Smooth muscle cell (in vitro differentiated cells): ENCODE measurements around the gene AEBP1. TPM values are rescaled to one million over a fixed set of nuclear protein-coding genes. Genes with fewer than 3 reads are reported as not detected.

ENCODE experiments used
- DNase-seq: peaks from one replicate; lab custom pipeline; 2025; ENCODE audit not compliant: unreplicated experiment; lab: John Stamatoyannopoulos, UW
- H2AFZ ChIP-seq: fragments of 200-600 bp; sonication (generic); 2 replicates; pipeline ENCODE4 v1.6.0; 2016; ENCODE audit warnings: antibody characterized with exemption, low read depth, mild to moderate bottlenecking
- H3F3A ChIP-seq: fragments of 200-600 bp; sonication (generic); 2 replicates; pipeline ENCODE4 v1.6.0; 2017; ENCODE audit warnings: antibody characterized with exemption, low read depth
- H3K27ac ChIP-seq: fragments of 200-600 bp; sonication (generic); 2 replicates; pipeline ENCODE4 v1.5.1; 2016; ENCODE audit warnings: low read depth, mild to moderate bottlenecking
- H3K27me3 ChIP-seq: fragments of 200-600 bp; sonication (generic); 2 replicates; pipeline ENCODE4 v1.6.1; 2016; ENCODE audit warnings: low read depth, mild to moderate bottlenecking
- H3K36me3 ChIP-seq: fragments of 200-600 bp; sonication (generic); 2 replicates; pipeline ENCODE4 v1.5.1; 2016; ENCODE audit warnings: low read depth
- H3K4me1 ChIP-seq: fragments of 200-600 bp; sonication (generic); 2 replicates; pipeline ENCODE4 v1.5.1; 2016; ENCODE audit warnings: low read depth
- H3K4me2 ChIP-seq: fragments of 200-600 bp; sonication (generic); 2 replicates; pipeline ENCODE4 v1.6.0; 2016; ENCODE audit warnings: mild to moderate bottlenecking
- H3K4me3 ChIP-seq: fragments of 200-600 bp; sonication (generic); 2 replicates; pipeline ENCODE4 v1.5.1; 2016; ENCODE audit warnings: mild to moderate bottlenecking
- H3K79me2 ChIP-seq: fragments of 200-600 bp; sonication (generic); 2 replicates; pipeline ENCODE4 v1.6.0; 2016; ENCODE audit warnings: low read depth, mild to moderate bottlenecking
- H3K9ac ChIP-seq: fragments of 200-600 bp; sonication (generic); 2 replicates; pipeline ENCODE4 v1.6.0; 2016; ENCODE audit warnings: low read depth
- H3K9me3 ChIP-seq: fragments of 200-600 bp; sonication (generic); replicated peaks from 2 replicates; pipeline ENCODE4 v1.5.1; 2016; ENCODE audit warnings: low read depth
- H4K20me1 ChIP-seq: fragments of 200-600 bp; sonication (generic); 2 replicates; pipeline ENCODE4 v1.6.0; 2016; ENCODE audit warnings: low read depth
- CTCF ChIP-seq: fragments of 200-600 bp; sonication (generic); IDR thresholded peaks from 2 replicates; pipeline ENCODE4 v1.5.1; 2017; ENCODE audit warnings: borderline replicate concordance, mild to moderate bottlenecking, antibody characterized with exemption; ENCODE audit not compliant: insufficient read depth, poor library complexity, severe bottlenecking
- WGBS: methylation state at CpG from one replicate; pipeline ENCODE4 v1.1.7; 2016; ENCODE audit warnings: low lambda C conversion rate; 5-methylcytosine and 5-hydroxymethylcytosine counted together
- polyA plus RNA-seq: library from polyadenylated mRNA; unstranded; fragments of >200 nt; fragmentation: Nextera tagmentation; extraction: Ambion mirVana; gene quantifications from 2 replicates; pipeline ENCODE4 v1.2.1, GENCODE V29; 2016
- total RNA-seq: library from RNA; depleted of rRNA; stranded (reverse); fragments of >200 nt; gene quantifications from 2 replicates; pipeline ENCODE4 v1.2.3, GENCODE V29; 2014

Gene AEBP1
- total and polyA plus RNA-seq, 2 experiments from 2014 or later, result 39.7 to 163 TPM

DNA sequence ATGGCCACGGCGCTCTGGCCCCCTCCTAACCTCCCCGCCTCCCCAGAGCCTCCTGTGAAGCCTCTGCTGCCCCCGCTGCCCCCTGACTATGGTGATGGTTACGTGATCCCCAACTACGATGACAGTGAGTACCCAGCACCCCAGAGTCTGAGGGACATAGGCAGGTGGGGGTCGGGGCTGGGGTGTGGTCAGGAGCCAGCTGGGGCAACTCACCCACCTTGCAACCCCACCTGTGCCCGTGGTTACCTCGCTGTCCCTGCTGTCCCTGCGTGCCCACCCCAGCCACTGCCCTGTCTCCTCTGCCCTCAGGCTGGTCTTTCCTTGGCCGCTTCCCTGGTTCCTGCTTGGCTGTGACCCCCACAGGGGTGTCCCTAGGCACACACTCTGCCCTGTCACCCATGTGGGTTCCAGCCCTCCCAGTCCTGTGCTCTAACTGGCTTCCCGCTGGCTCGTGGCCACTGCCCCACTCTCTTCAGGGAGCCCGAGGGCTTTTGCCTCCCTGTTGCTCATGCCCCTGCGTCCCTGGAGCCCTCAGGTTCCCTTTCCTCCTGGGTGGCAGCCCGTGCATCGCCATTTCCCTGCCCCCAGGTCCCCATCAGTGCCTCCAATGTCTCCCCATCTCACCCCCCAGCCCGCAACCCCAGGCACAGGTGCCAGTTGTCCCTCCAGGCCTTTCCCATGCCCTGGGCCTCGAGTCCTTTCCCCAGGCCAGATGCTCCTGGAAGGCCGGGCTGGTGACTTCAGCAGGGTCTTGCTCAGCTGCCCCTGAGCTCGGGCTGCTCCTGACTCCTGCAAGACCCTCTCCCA lies 4.0 kb downstream of the AEBP1 start:
- WGBS, result 97% methylated on average over 15 of the region's 21 CpGs
- Histone ChIP-seq H3K4me3 (no peak overlapping the region), H3K36me3 (no peaks in the 10 kb centered on the region), H3K27me3 (no peaks in the 10 kb centered on the region), H4K20me1 (peaks cover 18% of the 10 kb centered on the region), H3K4me1 (no peaks in the 10 kb centered on the region), H2AFZ (no peak overlapping the region), H3K4me2 (no peak overlapping the region), H3K9ac (no peak overlapping the region), H3F3A (peaks cover 4% of the 10 kb centered on the region), H3K79me2 (peaks cover 23% of the 10 kb centered on the region), H3K9me3 (no peaks in the 10 kb centered on the region), H3K27ac (no peak overlapping the region)
- no peak for DNase-seq
- no peak for TF ChIP-seq CTCF

GRCh38 chr7:44108768-44109750 lies 4.9 kb downstream of the AEBP1 start:
- Histone ChIP-seq H3F3A (no peaks in the 10 kb centered on the region), H3K36me3 (no peaks in the 10 kb centered on the region), H4K20me1 (peaks cover 18% of the 10 kb centered on the region), H3K9me3 (no peaks in the 10 kb centered on the region), H3K27ac (no peak overlapping the region), H2AFZ (no peak overlapping the region), H3K4me1 (no peaks in the 10 kb centered on the region), H3K4me2 (no peak overlapping the region), H3K79me2 (peaks cover 23% of the 10 kb centered on the region), H3K27me3 (no peaks in the 10 kb centered on the region), H3K4me3 (no peak overlapping the region), H3K9ac (no peak overlapping the region)
- no peak for TF ChIP-seq CTCF
- WGBS, result 91% methylated on average over 21 of the region's 21 CpGs
- no peak for DNase-seq

DNA sequence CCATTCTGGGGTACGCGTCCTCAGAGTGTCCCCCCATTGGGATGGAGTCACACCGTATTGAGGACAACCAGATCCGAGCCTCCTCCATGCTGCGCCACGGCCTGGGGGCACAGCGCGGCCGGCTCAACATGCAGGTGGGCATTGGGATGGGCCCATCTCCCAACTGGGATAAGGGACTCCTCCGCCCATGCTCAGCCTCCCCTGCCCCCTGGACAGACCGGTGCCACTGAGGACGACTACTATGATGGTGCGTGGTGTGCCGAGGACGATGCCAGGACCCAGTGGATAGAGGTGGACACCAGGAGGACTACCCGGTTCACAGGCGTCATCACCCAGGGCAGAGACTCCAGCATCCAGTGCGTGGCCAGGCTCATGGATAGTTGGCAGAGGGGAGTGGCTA lies 5.8 kb downstream of the AEBP1 start:
- Histone ChIP-seq H3K9ac (no peak overlapping the region), H3K4me1 (no peaks in the 10 kb centered on the region), H3K79me2 (peaks cover 18% of the 10 kb centered on the region), H4K20me1 (peaks cover 18% of the 10 kb centered on the region), H3K9me3 (no peaks in the 10 kb centered on the region), H2AFZ (no peak overlapping the region), H3K4me2 (no peak overlapping the region), H3K36me3 (no peaks in the 10 kb centered on the region), H3K27ac (no peak overlapping the region), H3K27me3 (no peaks in the 10 kb centered on the region), H3F3A (no peaks in the 10 kb centered on the region), H3K4me3 (no peak overlapping the region)
- WGBS, result 96% methylated on average over 18 of the region's 18 CpGs
- no peak for DNase-seq
- TF ChIP-seq CTCF, result no peak
